HG02759 (cell line): ENCODE results near the gene UBE3A.

Experiments
- ATAC-seq: cut with Tn5 transposase; IDR thresholded peaks from one replicate; pipeline ENCODE4 v1.9.1; 2021; ENCODE audit warnings: mild to moderate bottlenecking, moderate library complexity; ENCODE audit not compliant: unreplicated experiment

The UBE3A gene

DNA sequence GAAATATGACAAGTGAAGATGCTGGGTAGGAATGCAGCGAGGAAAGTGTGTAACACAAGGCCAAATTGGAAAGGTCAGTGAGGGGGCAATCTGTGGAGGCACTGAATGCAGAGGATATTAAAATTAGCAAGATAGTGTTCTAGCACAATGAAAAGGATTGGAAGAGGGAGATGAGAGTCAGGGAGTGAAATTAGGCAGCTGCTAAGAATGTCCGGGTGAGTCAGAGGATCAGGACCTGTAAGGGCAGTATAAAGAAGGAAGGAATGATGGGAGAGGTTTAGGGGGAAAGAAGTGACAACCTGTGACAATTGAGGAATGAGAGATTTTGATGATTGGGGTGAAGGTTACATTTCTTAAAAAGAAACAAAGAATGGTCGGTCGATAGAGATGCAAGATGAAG lies 103.5 kb downstream of the UBE3A start:
- ATAC-seq, result no peak

DNA sequence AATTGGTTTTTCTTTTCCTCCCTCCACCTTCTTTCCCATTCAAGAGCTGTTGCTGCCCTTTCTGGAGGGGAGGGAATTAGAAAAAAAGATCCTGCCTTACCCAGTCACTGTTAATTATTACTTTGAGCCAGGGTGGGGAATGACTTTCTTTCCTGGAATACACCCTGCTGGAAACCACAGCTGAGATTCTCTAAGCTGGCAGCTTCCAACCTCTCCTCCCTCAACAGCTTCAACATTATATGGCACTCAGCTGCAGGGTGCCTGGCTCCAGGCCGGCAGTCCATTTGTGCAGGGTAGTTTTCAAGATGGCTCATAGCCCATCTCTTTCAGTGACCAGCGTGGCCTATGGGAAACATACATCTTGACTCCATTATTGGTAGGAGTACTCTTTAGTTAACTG lies 105.8 kb downstream of the UBE3A start:
- ATAC-seq, result no peak

DNA sequence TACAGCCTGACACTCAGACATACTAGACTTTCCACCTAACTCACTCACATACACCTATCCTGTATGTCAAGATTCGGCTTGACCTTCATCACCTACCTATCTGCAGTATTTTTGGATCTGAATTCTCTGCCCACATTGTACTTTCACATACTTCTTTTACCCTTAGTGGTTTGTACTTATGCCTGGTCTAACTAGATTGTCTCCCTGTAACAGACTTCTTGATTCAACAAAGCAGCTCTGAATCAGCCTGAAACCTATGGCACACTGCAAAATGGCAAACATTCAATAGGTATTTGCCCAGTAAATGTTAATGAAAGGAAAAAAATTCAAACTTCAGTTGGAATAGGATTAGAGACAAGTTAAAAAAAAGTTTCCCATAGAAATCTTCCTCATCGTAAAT lies 106.5 kb downstream of the UBE3A start:
- no peak for ATAC-seq

DNA sequence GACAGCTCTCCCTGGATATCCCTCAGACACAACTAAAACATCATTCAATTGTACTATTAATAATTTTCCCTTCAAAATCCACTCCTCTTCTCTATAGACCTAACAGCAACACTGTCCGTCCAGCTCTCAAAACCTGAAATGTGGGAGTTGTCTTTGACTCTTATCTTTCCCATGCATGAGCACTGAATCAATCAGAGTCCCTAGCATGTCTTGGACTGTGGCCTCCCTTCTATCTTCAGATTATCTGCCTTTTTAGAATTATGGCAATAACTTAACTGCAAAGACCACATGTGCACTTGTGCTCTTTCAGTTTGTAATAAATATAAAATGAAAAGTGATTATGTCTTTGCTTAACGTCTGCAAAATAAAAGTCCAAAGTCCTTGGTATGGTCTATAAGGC lies 107.0 kb downstream of the UBE3A start:
- no peak for ATAC-seq

DNA sequence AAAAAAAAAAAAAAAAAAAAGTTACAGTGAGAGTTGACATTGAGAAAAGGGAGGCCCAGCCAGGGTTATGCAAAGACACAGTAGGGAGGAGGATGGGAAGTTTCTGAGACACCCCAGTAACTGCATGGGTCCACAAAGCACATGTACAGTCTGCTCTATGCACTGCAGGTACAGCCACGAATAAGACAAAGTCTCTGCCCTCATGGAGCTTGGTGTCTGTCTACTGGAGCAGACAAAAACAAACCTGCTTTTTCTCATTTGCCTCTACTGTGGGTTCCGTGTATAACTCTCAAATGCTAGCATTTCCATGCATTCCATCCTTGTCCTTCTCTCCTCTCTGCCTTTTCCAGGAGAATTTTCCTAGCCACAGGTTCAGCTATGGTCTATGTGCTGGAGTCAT lies 107.4 kb downstream of the UBE3A start:
- ATAC-seq, result no peak

DNA sequence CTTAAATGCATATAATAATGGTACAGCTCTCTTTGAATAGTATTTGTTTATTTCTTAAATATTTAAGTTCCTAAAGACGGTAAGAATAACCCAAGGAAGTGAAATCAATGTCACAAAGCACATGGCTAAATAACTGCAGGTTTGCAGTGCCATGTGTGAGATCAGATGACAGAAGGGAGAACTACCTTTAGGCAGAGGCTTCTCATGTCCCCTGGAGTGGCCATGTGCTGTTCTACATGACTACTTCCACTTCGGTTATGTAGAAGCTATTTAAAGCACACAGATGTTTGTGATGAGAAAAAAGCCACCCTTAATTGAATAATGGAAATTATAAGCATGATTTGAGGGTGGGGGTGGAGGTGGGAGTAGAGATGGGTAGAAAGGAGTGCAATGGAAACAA lies 109.1 kb downstream of the UBE3A start:
- ATAC-seq, result no peak

DNA sequence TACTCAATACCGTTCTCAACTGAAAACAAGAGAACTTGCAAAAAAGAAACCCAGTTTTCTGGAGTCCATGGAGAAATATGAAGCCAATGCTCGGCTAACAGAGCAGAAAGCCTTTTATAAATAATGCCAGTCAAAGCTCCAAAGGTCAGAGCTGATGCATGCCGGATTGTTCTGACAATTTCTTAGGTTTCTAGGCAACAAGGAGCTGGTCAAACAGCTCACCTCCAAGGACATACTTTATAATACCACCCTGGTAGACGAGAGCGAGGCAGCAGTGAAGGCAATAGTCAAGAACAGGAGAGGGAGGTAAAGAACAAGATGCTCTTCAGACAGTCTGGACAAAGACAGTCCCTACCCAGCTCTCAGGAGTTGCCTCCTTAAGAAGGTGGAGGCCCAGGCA lies 111.1 kb downstream of the UBE3A start:
- no peak for ATAC-seq

DNA sequence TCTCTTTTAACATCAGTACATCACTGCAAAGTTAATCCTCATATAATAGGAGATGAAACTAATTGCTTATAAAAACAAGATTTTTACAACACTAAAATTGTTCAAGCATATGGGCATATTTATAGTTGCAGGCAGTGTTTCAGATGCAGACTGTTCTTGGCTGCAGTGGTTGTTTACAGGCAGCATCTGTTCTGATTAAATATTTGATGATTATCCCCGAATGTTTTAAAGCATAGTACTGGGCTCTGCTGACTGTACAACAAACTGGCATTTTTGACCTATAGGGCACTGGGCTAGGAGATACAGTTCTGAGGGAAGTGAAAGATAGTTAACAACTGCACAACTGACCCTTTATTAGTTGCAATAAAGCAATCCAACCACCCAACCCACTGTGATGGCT lies 113.6 kb downstream of the UBE3A start:
- no peak for ATAC-seq

DNA sequence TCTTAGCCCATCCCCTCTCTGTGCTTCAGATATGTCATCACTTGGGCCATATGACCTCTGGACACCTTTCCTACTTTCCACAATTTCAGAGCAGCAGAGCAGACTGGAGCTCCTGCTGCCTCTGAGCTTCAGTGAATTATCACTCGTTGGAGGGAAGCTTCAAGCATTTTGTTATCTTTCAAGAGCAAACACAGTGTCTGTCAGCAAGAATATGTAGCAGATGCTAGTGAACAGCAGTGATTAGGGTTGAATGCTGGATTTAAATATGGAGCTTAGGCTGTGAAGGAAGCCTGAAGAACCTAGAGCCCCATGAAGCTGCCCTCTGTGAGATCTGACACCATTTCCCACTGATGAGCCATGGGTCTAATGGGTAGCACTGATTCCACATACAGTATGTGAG lies 115.4 kb downstream of the UBE3A start:
- ATAC-seq, result no peak

DNA sequence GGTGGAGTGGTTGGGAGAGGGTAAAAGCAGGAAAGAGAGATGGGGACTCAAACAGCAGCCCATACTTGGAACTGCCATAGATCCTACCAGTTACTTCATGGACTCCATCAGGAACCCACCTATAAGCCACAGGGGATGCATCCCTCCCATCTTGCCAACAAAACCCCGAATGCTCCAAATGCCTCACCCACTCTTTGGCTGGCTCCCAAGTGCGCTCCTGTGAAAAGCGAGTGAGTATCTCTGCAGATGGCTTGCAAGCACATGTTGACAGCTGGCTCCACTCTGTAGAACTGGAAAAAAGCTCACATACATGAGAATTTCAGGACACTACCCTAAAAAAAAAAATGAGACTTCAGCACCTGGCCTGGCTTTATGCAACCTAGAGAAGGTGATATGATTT lies 151.0 kb downstream of the UBE3A start:
- no peak for ATAC-seq
